T-helper 17 cell (primary cell): Measurements from ENCODE around the gene GALNT1. TPM values are rescaled to one million over a fixed set of nuclear protein-coding genes. Genes with fewer than 3 reads are reported as not detected.

ENCODE experiments used
- ATAC-seq: fragments of 150-1000 bp; cut with Tn5 transposase; 2 replicates; pipeline ENCODE4 v1.10.0; 2021; ENCODE audit warnings: mild to moderate bottlenecking, moderate library complexity
- DNase-seq, 3 donors: peaks; one replicate each; pipeline versions ENCODE4 v3.0.0 to v3.0.0-alpha.2; 2020 to 2021
- H3K9me3 ChIP-seq: one replicate; pipeline ENCODE4 v1.7.0; 2013; ENCODE audit warnings: low read length, mild to moderate bottlenecking; ENCODE audit not compliant: control insufficient read depth, poor library complexity, severe bottlenecking
- H3K27ac Mint-ChIP-seq: one replicate; pipeline ENCODE4 v1.8.0; 2022; ENCODE audit warnings: mild to moderate bottlenecking, moderate library complexity, mixed read lengths
- H3K27me3 Mint-ChIP-seq: one replicate; pipeline ENCODE4 v1.8.0; 2022; ENCODE audit warnings: mixed read lengths
- H3K36me3 Mint-ChIP-seq: one replicate; pipeline ENCODE4 v1.8.0; 2022; ENCODE audit warnings: low read depth, mixed read lengths
- H3K4me1 Mint-ChIP-seq: one replicate; pipeline ENCODE4 v1.8.0; 2022; ENCODE audit warnings: mild to moderate bottlenecking, mixed read lengths
- H3K4me3 Mint-ChIP-seq: one replicate; pipeline ENCODE4 v1.8.0; 2022; ENCODE audit warnings: mild to moderate bottlenecking, moderate library complexity, mixed read lengths
- total RNA-seq, 4 donors: library from RNA in 2 of 4; stranded (reverse) in 2 of 4; gene quantifications; one replicate each; pipeline ENCODE4 v1.2.3 and lab custom pipeline; 2022 to 2026

The GALNT1 gene
- total RNA-seq, 2 donors from 2014 or later, result 23.7 to 28.3 TPM

- H3K36me3 Mint-ChIP-seq, result peaks cover 8% of the 10 kb centered on the region
- no peaks in the 10 kb centered on the region for H3K27me3 Mint-ChIP-seq
- H3K27ac Mint-ChIP-seq, result no peak overlapping the region
- H3K9me3 ChIP-seq, result no peaks in the 10 kb centered on the region
- no peak overlapping the region for H3K4me3 Mint-ChIP-seq
- DNase-seq (no peak), ATAC-seq (no peak)
- no peaks in the 10 kb centered on the region for H3K4me1 Mint-ChIP-seq
Measured at GRCh38 chr18:35705988-35706387, 124.4 kb downstream of the GALNT1 start.

- no peaks in the 10 kb centered on the region for H3K9me3 ChIP-seq
- ATAC-seq (no peak), DNase-seq (no peak)
- Mint-ChIP-seq H3K27ac (no peak overlapping the region), H3K4me3 (no peak overlapping the region), H3K36me3 (peaks cover 6% of the 10 kb centered on the region), H3K27me3 (no peaks in the 10 kb centered on the region), H3K4me1 (no peaks in the 10 kb centered on the region)
Measured at GRCh38 chr18:35707247-35707646, 125.7 kb downstream of the GALNT1 start.

GRCh38 chr18:35707674-35708073 lies 126.1 kb downstream of the GALNT1 start:
- Mint-ChIP-seq H3K36me3 (peaks cover 6% of the 10 kb centered on the region), H3K27me3 (no peaks in the 10 kb centered on the region), H3K27ac (no peak overlapping the region)

GRCh38 chr18:35710581-35710980 lies 129.0 kb downstream of the GALNT1 start:
- ATAC-seq (no peak), DNase-seq (no peak)
- Mint-ChIP-seq H3K27ac (no peak overlapping the region), H3K27me3 (no peaks in the 10 kb centered on the region), H3K4me3 (no peak overlapping the region), H3K4me1 (no peaks in the 10 kb centered on the region), H3K36me3 (peaks cover 2% of the 10 kb centered on the region)
- H3K9me3 ChIP-seq, result no peaks in the 10 kb centered on the region

More at GRCh38 chr18:35707674-35708073, 126.1 kb downstream of the GALNT1 start:
- no peaks in the 10 kb centered on the region for H3K9me3 ChIP-seq
- no peaks in the 10 kb centered on the region for H3K4me1 Mint-ChIP-seq
- no peak overlapping the region for H3K4me3 Mint-ChIP-seq
- no peak for DNase-seq
- no peak for ATAC-seq

- Mint-ChIP-seq H3K36me3 (peaks cover 2% of the 10 kb centered on the region), H3K4me1 (no peaks in the 10 kb centered on the region), H3K27ac (no peak overlapping the region), H3K4me3 (no peak overlapping the region), H3K27me3 (no peaks in the 10 kb centered on the region)
- H3K9me3 ChIP-seq, result no peaks in the 10 kb centered on the region
- DNase-seq (no peak), ATAC-seq (no peak)
Measured at GRCh38 chr18:35711227-35711626, 129.7 kb downstream of the GALNT1 start.

- peaks cover 2% of the 10 kb centered on the region for H3K36me3 Mint-ChIP-seq
- no peaks in the 10 kb centered on the region for H3K27me3 Mint-ChIP-seq
- no peak for ATAC-seq
- H3K4me1 Mint-ChIP-seq, result no peaks in the 10 kb centered on the region
- H3K27ac Mint-ChIP-seq, result no peak overlapping the region
- no peak for DNase-seq
- no peaks in the 10 kb centered on the region for H3K9me3 ChIP-seq
- no peak overlapping the region for H3K4me3 Mint-ChIP-seq
Measured at GRCh38 chr18:35713545-35713944, 132.0 kb downstream of the GALNT1 start.

- H3K4me1 Mint-ChIP-seq, result no peaks in the 10 kb centered on the region
- no peak for DNase-seq
- no peaks in the 10 kb centered on the region for H3K9me3 ChIP-seq
Measured at GRCh38 chr18:35714539-35714938, 133.0 kb downstream of the GALNT1 start.

GRCh38 chr18:35715139-35715538 lies 133.6 kb downstream of the GALNT1 start:
- ATAC-seq (no peak), DNase-seq (no peak)
- no peak overlapping the region for H3K27ac Mint-ChIP-seq
- no peaks in the 10 kb centered on the region for H3K4me1 Mint-ChIP-seq
- H3K4me3 Mint-ChIP-seq, result no peak overlapping the region
- no peaks in the 10 kb centered on the region for H3K27me3 Mint-ChIP-seq
- no peaks in the 10 kb centered on the region for H3K9me3 ChIP-seq
- H3K36me3 Mint-ChIP-seq, result peaks cover 2% of the 10 kb centered on the region

More at GRCh38 chr18:35714539-35714938, 133.0 kb downstream of the GALNT1 start:
- peaks cover 2% of the 10 kb centered on the region for H3K36me3 Mint-ChIP-seq
- no peaks in the 10 kb centered on the region for H3K27me3 Mint-ChIP-seq
- H3K27ac Mint-ChIP-seq, result no peak overlapping the region
- H3K4me3 Mint-ChIP-seq, result no peak overlapping the region
- ATAC-seq, result no peak

GRCh38 chr18:35716169-35716831 lies 134.8 kb downstream of the GALNT1 start:
- H3K4me1 Mint-ChIP-seq, result no peaks in the 10 kb centered on the region
- no peak overlapping the region for H3K27ac Mint-ChIP-seq
- no peaks in the 10 kb centered on the region for H3K27me3 Mint-ChIP-seq
- no peaks in the 10 kb centered on the region for H3K36me3 Mint-ChIP-seq
- no peak for DNase-seq
- no peak overlapping the region for H3K4me3 Mint-ChIP-seq
- no peak for ATAC-seq
- no peaks in the 10 kb centered on the region for H3K9me3 ChIP-seq

- no peaks in the 10 kb centered on the region for H3K36me3 Mint-ChIP-seq
- H3K27ac Mint-ChIP-seq, result no peak overlapping the region
- H3K4me1 Mint-ChIP-seq, result no peaks in the 10 kb centered on the region
Measured at GRCh38 chr18:35717182-35717581, 135.6 kb downstream of the GALNT1 start.

GRCh38 chr18:35721431-35722081 lies 140.0 kb downstream of the GALNT1 start:
- no peaks in the 10 kb centered on the region for H3K36me3 Mint-ChIP-seq
- ATAC-seq (no peak), DNase-seq (no peak)
- H3K27me3 Mint-ChIP-seq, result no peaks in the 10 kb centered on the region
- H3K4me3 Mint-ChIP-seq, result no peak overlapping the region
- H3K9me3 ChIP-seq, result no peaks in the 10 kb centered on the region
- H3K4me1 Mint-ChIP-seq, result no peaks in the 10 kb centered on the region
- H3K27ac Mint-ChIP-seq, result no peak overlapping the region

More at GRCh38 chr18:35717182-35717581, 135.6 kb downstream of the GALNT1 start:
- DNase-seq (no peak), ATAC-seq (no peak)
- no peak overlapping the region for H3K4me3 Mint-ChIP-seq
- H3K27me3 Mint-ChIP-seq, result no peaks in the 10 kb centered on the region
- H3K9me3 ChIP-seq, result no peaks in the 10 kb centered on the region

- Mint-ChIP-seq H3K27ac (no peak overlapping the region), H3K36me3 (peaks cover 4% of the 10 kb centered on the region), H3K27me3 (no peaks in the 10 kb centered on the region), H3K4me1 (no peaks in the 10 kb centered on the region), H3K4me3 (no peak overlapping the region)
- H3K9me3 ChIP-seq, result no peaks in the 10 kb centered on the region
- ATAC-seq (no peak), DNase-seq (no peak)
Measured at GRCh38 chr18:35728676-35729075, 147.1 kb downstream of the GALNT1 start.

- H3K9me3 ChIP-seq, result no peaks in the 10 kb centered on the region
- no peak for DNase-seq
- no peak overlapping the region for H3K27ac Mint-ChIP-seq
- H3K4me1 Mint-ChIP-seq, result no peaks in the 10 kb centered on the region
- no peak overlapping the region for H3K4me3 Mint-ChIP-seq
- H3K27me3 Mint-ChIP-seq, result peaks cover 8% of the 10 kb centered on the region
- no peak for ATAC-seq
- peaks cover 4% of the 10 kb centered on the region for H3K36me3 Mint-ChIP-seq
Measured at GRCh38 chr18:35729991-35730668, 148.6 kb downstream of the GALNT1 start.
